Measurements from ENCODE around the gene SYTL2.
A peak's percentile ranks its signal among the peaks of the same experiment; 100 is the strongest.

SYTL2 gene

DNA sequence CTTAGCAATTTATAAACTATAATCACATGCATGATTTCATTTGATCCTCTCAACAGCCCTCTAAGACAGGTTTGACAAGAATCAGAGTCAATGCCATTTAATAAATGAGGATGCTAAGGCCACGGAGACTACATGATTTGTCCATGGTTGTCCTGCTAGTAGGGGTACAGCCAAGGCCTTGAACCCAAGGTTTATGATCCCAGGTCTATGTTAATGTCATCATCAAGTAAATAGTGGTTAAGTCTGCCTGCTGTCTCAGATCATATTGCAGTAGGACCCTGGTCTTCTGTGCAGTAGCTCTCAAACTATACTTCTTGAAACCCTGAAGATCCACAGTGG, 17.7 kb upstream of the SYTL2 start:
- no peak for DNase-seq (ENCODE audit: insufficient read length, low spot score)
- peak; percentile 55 for FAIRE-seq

DNA sequence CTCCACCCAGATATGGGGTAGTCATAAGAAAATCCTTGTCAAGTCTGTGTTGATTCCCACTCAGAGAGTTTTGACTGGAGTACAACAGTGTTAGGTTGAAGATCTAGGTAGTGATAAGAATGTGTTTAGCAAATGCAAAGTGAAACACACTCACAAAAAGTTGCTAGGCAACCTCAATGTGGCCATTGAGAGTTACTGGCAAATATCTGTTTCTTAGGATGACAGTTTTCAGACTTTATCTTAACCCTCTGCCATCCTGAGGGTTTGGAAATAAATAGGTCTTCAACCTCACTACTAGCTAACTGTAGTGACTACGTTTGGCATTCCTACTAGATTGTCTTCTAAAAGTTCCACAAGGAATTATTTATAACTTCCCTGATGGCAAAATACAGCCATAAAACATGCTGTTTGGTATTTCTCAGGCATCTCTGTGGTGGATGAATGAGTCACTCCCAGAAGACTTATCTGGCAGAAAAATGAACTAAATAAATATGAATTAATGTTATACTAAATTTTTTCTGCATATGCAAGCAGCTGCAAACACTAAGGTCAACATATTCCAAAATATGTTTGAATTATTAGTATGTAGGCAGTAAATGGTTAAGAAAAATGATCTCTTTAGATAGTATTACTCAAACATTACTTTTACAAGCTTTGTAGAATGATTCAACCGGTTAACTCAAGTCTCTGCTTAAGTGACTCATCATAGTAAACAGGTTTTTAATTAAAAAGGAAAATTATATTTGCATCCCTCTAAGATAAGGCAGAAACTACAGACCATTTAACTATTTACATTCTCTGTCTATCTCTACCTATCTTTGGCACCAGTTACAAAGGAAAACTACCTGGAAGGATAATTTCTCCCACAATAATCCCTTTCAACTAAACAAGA, 17.1 kb upstream of the SYTL2 start:
- FAIRE-seq (no peak), DNase-seq (ENCODE audit: insufficient read length, low spot score) (peak; percentile 82)

DNA sequence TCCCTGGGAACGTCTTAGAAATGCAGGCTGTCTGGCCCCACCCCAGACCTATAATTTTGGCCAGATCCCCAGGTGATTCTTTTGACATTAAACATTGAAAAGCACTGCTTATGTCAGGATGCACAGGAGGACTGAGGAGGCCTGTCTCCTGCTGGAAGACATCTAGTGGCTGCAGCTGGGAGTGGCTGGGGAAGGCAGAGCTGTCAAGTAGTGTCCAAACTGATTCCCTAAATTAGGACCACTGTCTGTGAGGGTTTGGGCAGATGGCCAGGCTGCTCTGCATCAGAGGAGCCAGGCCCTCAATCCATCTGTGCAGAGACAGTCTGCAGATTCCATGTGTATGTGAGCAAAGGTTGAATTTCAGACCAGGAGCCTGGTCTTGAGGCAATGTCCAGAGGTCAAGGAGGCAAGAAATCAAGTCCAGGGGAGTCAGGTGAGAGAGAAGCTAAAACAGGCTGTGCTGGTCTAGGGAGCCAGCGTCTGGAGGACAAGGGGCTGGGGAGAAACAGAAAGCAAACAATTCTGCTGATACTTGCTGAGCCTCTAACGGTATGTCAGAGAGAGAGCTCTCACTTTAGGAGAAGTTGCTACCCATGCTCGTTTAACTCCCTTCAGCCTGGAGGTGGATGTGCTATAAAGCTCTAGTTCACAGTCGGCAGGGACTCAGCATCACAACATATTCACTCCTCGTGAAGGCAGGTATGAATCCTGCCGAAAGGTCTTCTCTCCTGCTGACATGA, 15.3 kb upstream of the SYTL2 start:
- peak; percentile 72 for FAIRE-seq
- DNase-seq (ENCODE audit: insufficient read length, low spot score) = no peak

DNA sequence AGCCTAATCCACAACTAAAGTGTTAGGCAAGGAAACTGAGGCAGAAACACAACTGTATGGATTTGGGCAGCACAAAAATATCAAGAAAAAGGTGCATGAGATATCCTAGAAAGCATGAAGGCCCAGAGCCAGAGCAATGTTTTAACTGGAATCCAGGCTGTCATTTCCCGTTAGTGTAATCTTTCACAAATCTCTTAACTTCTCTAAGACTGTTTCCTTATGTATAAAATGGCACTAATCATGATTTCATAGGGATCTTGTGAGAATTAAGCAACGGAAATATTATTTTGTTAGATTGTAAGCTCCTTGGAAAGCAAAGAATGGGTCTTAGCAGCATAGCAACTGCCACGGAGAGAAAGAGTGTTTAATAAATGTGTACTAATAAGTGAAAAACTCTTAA, 14.7 kb upstream of the SYTL2 start:
- no peak for DNase-seq (ENCODE audit: insufficient read length, low spot score)
- FAIRE-seq = no peak

DNA sequence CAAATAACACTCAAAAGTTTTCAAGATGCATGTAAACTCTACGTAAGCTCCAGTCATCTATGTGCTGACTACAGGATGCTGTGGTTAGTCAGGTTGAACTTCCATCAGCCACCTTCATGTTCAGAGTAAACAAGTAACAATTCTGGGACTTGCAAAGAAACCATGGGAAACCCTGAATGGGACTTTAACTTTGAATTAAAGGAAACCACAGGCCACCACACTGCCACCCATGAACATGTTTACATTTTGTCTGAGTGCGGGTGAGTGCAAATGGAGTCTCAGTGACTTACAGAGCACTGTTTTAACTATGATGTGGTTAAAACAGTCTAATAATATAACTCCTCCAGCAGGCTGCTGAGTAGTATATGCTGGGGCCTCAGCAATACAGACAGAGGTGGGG, 12.9 kb upstream of the SYTL2 start:
- DNase-seq (ENCODE audit: insufficient read length, low spot score) (no peak), FAIRE-seq (no peak)

DNA sequence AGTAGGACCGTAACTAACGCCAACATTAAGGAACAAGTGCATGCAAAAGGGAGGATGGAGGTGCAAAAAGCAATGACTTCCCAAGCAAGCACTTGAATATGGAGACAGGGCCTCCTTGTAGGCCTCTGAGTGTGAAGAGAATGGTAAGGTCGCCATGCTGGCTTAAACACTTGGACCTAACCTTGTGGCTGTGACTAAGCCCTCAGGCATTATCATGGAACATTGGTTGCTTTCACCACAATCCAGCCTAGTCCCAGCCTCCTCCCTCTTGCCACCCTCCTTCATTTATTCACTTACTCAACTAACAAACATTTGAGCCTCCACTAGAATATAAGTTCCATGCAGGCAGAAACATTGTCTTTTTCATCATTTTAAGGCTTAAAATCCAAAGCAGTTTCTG, 11.9 kb upstream of the SYTL2 start:
- no peak for DNase-seq (ENCODE audit: insufficient read length, low spot score)
- FAIRE-seq = no peak

DNA sequence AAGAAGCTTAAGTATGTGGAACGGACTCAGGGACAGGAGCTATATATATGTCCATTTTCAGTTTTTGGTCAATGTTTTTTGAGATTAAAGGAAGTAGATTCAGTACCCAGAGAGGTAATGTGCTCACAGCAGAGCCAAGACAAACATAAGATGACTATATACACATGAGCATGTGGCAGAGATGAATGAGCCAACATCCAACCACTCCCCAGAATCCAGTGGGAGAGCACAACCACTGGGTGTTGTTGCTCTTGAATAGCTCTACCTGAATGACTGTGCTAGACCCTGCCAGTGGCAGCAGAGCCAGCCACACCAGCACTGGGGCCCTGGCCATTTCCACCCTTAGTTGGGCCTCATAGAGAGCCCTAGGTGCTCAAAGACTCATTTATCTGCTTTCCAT, 10.7 kb upstream of the SYTL2 start:
- DNase-seq (ENCODE audit: insufficient read length, low spot score) (no peak), FAIRE-seq (no peak)

DNA sequence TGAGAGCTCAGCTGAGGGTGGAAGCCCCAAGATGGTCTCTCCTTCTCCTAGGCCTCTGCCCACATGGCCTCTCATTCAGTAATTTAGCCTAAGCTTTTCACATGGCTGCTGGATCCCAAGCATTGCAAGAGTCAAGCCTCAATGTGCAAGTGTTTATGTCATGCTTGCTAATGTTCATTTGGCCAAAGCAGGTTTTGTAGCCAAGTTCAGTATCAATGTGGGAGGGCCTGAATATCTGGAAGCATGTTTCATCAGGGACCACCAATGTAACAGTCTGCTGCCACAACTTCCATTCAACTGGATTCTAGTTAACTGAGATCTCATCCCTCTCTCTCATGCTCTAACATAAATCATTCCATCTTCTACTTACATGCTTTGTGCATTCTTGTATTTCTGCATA, 8.5 kb upstream of the SYTL2 start:
- DNase-seq (ENCODE audit: insufficient read length, low spot score) = no peak
- FAIRE-seq = peak; percentile 63

DNA sequence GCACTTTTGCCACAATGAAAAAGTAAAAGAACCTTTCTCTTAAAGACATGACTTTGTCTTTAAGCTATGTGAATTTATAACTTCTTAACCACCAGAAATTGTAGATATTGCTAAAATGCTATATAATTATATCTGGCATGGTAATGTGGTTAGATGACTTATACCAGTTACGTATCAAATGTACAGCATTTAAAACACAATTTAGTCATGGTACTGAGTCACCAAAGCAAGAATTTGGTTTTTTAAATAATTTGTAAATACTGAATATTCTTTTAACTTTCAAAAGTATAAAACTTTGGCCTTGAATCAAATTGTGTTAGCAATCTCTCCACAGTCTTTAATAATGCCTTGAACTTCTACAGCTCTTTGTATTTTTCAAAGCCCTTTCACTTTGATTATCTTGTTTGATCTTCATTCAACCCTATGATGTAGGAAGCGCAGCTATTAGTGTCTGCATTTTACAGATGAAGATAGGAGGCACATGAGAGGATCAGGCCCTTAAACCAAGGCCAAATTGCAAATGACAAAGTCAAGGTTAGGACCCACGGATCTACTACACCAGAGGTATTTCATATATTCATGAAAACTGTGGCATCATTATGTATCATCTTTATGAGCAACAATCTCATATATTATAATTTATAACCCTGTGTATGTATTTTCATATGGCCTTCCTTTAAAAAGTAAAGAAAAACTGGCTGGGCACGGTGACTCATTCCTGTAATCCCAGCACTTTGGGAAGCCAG, 4.4 kb upstream of the SYTL2 start:
- FAIRE-seq (no peak), DNase-seq (ENCODE audit: insufficient read length, low spot score) (peak; percentile 34)

DNA sequence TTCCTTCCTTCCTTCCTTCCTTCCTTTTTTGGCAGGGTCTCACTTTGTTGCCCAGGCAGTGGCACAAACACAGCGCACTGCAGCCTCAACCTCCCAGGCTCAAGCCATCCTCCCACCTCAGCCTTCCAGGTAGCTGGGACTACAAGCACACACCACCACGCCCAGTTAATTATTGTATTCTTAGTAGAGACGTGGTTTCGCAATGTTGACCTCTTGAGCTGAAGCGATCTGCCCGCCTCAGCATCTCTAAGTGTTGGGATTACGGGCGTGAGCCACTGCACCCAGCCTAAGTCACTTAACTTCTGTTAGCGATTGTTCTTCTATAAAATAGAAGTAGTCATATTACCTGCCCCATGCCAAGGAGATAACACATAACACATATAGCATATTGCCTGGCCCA, 2.8 kb upstream of the SYTL2 start:
- FAIRE-seq (peak; percentile 28), DNase-seq (ENCODE audit: insufficient read length, low spot score) (no peak)

DNA sequence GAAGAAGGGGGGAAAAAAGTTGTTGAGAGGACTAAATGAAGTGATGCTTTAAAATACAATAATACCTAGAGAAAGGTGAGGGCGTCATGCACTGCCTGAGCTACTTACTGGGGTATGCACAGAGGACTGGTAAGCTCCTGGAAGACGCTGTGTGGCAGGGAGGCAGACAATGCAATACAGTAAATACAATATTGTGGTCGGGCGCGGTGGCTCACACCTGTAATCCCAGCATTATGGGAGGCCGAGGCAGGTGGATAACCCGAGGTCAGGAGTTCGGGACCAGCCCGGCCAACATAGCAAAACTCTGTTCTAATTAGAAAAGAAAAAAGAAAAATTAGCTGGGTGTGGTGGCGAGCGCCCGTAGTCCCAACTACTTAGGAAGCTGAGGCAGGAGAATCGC, 683 bp upstream of the SYTL2 start:
- FAIRE-seq (no peak), DNase-seq (ENCODE audit: insufficient read length, low spot score) (no peak)

DNA sequence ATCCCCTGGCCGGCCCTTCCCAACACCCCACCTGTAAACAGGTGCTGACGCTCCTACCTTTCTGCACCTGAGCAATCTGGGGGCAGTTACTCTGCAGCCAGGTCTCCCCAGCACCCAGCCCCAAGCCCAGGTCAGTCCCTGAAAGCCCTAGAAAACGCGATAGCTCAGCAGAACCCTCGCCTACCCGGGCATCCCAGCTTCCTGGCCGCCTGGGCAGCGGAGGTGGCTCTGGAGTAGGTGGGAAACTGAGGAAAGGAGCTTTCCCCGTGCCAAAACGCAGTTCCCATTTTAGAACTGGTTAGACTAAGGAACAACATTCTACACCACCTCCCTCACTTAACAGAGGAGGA, 445 bp downstream of the SYTL2 start:
- FAIRE-seq (no peak), DNase-seq (ENCODE audit: insufficient read length, low spot score) (no peak)

DNA sequence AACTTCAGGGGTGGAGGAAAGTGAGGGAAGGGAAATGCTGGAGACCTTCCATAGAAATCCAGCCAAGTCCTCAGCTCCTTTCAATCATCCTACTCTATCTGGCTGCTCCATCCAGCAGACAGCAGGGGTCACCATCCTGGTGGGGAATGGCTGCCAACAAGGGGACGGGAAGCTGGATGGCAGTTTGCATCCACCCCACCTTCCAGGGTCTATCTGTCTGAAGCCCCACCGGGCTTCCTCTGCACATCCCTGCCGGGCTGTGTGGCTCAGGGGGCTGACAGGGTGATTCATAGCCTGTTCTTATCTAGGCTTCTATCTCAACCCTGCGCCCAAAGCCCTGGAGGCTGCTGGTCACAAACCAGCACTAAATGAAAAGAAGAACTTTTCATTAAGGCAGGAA, 1.1 kb downstream of the SYTL2 start:
- peak; percentile 80 for FAIRE-seq
- peak; percentile 66 for DNase-seq (ENCODE audit: insufficient read length, low spot score)

DNA sequence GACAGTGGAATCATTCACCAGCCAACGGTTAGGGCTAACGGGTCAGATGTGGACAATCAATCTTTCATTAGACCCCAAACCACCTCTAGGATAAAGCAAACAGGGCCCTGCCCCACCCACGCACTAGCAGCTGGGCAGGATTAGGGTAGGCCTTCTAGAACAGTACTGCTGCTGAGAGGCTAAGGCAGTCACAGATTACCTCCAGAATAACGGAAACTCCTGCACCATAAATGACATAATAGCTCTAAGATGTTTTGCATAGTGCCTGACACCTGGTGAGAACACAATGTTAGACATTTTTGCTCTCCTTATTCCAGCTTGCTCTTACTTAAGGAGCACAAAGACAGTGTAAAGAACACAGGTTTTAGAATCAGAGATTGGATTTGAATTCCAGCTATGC, 1.8 kb downstream of the SYTL2 start:
- DNase-seq (ENCODE audit: insufficient read length, low spot score) (no peak), FAIRE-seq (no peak)

DNA sequence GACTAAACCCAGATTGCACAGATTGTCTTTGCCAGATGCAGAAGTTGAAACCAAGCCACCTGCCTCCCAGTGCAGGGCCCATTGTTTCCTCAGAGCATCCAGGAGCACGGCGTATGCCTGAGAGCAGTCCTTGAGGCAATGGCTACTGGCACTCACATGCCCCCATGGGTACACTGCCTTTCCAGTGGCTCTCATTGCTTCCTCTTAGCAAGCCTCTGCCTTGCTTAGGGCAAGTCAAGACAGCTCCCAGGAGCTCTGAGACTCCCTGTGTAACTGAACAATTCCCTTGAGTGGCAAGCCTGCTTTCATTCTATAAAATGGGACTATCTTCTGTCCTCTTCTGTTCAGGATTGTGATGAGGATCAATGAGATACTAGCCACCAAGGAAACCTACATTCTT, 4.1 kb downstream of the SYTL2 start:
- no peak for FAIRE-seq
- no peak for DNase-seq (ENCODE audit: insufficient read length, low spot score)

DNA sequence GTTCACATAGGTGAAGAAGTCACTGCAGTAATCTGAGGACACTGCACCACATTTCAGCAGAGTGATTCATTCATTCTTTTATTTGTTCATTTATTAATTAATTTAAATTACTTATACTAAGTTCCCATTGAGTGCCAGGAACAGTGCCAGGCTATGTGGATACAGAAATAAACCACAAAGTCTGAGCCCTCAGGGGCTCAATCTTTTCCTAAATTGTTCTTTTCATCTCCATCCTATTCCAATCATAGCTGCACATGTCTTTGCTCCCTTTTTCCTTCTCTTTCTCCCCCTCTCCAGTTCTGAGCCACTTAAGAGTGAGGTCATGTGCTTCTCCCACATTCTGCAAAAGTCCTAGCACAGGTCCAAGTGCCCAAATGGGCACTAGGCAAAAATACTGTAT, 4.9 kb downstream of the SYTL2 start:
- FAIRE-seq (no peak), DNase-seq (ENCODE audit: insufficient read length, low spot score) (no peak)

DNA sequence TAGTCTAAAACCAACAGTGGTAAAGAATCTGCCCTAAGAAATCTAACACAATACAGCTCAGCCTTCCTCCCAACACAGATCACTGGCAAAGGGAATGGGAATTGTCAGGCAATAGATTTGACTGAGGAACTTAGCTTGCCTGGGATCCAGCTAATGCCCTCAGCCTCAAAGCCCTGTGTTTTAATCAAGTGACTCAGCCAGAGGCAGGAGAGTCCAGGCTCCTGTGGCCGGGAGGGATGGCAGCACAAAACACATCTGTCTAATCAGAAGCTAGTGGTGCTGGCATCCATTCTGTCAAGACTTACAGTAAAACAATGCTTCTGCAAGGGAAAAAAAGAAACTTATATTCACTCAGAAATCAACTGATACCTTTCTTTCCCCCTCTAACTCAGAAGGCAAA, 5.6 kb downstream of the SYTL2 start:
- DNase-seq (ENCODE audit: insufficient read length, low spot score) (no peak), FAIRE-seq (no peak)

DNA sequence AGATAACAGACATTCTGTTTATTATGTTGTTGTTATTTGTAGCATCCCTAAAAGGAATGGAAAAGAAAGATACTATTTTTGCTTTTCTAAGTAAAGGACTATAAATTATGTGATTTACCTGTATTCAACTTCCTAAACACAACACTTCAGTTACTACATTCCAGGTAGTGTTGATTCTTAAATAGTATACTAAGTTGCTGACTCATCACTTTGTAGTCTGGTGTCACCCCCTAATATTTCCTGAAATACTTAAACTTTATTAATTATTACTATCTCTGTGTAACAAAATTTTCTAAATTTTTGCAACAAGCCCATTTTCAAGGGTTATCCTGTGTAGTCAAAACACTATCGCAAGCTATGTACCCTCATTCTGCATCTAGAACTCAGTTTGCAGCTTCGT, 7.0 kb downstream of the SYTL2 start:
- DNase-seq (ENCODE audit: insufficient read length, low spot score) = no peak
- FAIRE-seq = no peak

DNA sequence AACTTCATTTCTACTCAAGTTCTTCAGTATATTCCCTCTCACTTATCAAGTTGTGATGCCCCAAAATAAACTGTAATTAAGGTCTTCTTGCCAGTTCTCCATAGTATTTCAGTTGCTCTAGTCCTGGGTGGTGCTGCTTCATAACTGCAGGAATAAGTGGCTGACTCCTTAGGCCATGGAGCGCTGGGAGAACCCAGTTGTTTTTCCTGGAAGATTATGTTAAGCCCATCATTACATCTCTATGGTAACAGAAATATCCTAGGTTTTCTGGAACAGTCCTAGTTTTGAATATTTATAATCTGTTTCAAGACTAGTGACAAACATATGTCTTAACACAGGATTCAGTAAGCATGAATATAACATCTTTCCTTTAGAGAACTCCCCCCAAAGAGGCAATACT, 7.6 kb downstream of the SYTL2 start:
- FAIRE-seq (no peak), DNase-seq (ENCODE audit: insufficient read length, low spot score) (no peak)

DNA sequence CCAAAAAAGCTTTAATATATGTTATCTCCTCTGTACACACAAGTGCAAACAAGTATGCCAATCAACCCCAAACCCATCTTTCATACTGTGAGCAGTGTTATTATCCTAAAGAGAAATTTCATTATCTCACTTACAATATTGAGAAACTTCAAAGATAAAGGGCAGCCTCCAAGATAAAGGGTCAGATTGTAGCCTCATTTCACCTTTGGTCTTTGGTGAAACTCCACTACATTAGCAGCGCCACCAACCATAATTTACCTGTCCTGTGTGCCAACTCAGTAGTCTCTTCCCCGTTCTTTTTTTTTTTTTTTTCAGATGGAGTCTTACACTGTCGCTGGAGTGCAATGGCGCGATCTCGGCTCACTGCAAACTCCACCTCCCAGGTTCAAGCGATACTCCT, 9.4 kb downstream of the SYTL2 start:
- DNase-seq (ENCODE audit: insufficient read length, low spot score) = no peak

DNA sequence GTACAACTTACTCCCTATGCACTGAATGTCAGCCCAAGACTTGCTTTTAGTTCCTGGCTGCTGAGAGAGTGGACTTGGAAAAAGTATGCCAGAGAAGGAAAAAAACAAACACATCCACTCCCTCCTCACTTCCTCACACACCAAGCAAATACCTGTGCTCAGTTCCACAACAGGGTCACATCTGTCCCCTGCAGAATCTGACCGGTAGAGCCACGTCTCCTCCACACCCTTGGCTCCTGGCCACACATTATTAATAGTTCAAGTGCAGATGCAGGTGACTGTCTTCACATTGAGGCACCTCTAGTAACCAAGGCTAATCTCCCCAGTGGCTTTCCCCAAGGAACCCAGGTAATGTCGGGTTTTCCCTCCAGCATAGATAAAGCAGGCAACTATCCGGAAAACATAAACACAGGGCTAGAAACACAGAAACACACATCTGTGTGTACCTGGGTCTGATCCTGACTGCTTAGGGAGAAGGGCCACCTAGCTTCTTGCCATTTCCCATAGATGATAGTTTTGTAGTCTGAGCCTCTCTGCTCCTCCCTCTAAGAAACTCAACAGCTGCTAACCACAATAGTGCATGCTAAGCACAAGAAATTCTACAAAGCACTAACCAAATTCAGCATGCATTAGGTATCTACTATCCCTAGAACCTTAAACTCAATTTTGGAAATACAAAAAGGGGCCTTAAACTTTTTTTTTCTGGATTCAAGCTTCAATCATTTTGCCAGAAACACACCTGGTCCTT, 10.2 kb downstream of the SYTL2 start:
- peak; percentile 49 for FAIRE-seq
- no peak for DNase-seq (ENCODE audit: insufficient read length, low spot score)

More for the DNA sequence above, 9.4 kb downstream of the SYTL2 start:
- FAIRE-seq = no peak

Data from HTR-8/SVneo (cell line).